Hepatic stellate cell (primary cell): ENCODE results near the gene PFKP.
A peak's percentile ranks its signal among the peaks of the same experiment; 100 is the strongest.

Experiments used
- DNase-seq: peaks from one replicate; pipeline ENCODE4 v3.0.0; 2011; ENCODE audit warnings: low spot score

Gene PFKP

GRCh38 chr10:3067118-3067858 lies at the start of gene PFKP:
Gene PFKP (plus strand): TSS chr10:3067548. CDS start chr10:3067596, 48 bp downstream.
- peak; percentile 43 for DNase-seq

DNA sequence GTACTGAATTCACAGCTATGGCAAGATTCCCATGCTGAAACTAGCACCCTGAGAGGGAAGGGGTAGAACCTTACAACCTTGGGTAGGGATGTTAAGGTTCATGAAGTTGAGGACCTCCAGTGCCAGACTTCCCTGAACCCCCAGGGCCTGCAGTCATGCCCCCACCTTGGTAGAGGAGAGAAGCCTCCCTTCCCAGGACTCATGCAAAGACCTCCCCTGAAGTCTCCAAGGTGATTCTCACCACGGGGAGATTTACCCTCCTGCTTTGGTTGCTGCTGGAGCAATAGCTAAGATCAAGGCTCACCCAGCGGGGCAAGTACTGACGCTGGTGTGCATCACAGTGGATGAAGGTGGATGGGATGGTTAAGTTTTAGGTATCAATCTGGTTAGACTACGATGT lies 49.1 kb upstream of the PFKP start:
- no peak for DNase-seq

DNA sequence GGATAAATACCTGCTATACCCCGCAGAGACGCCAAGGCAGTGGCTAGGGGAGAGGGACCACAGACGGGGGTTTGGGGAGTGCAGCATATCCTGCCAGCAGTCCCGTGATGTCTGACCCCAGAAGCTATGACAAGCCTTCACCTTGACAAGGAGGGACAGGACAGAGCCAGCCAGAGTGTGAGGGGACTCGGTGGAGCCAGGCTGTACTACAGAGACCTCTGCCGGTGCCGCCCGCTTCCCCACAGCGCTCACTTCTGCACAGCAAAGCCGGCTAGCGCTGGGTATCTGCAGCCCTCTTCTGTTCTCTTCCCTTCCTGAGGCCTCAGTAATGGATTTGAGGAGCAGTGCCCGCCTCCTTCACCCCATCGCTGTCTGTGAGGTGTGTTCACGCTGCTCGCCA lies 47.0 kb upstream of the PFKP start:
- no peak for DNase-seq

DNA sequence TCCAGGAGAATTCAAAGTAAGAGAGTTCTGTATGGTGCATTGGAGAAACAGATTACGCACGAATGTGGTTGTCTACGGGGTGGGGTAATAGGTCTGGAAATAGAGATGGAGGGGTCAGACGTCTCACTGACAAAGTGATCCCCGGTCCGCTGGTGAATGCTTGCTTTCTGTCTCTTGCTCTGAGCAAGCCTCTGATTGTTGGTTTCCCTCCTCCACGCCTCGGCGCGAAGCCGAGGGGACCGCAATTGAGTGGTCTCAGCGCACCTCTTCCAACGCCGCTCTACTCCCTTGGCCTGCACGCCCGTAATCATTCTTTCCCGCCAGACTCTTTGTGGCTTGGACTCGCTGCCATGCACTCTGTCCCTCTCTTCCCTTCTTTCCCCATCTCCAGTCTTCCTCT lies 46.5 kb upstream of the PFKP start:
- no peak for DNase-seq

- DNase-seq, result no peak
Measured at GRCh38 chr10:3022027-3022426, 45.3 kb upstream of the PFKP start.

DNA sequence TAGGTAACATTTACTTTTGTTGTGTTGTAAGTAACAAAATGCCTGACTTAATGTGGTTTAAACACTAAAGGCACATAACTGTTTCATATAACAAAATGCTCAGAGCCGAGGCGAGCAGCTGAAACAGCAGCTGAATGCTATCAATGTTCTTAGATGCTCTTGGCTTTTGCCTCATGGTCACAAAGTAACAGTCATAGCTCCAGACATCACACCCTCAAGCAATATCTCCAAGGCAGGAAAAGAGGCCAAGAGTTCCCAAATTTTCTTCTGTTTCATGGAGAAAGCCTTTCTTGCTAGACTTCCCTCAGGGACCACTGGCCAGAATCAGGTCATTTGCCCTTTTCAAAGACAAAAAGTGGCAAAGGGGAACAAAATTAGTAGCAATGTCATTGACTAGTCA lies 43.5 kb upstream of the PFKP start:
- no peak for DNase-seq

DNA sequence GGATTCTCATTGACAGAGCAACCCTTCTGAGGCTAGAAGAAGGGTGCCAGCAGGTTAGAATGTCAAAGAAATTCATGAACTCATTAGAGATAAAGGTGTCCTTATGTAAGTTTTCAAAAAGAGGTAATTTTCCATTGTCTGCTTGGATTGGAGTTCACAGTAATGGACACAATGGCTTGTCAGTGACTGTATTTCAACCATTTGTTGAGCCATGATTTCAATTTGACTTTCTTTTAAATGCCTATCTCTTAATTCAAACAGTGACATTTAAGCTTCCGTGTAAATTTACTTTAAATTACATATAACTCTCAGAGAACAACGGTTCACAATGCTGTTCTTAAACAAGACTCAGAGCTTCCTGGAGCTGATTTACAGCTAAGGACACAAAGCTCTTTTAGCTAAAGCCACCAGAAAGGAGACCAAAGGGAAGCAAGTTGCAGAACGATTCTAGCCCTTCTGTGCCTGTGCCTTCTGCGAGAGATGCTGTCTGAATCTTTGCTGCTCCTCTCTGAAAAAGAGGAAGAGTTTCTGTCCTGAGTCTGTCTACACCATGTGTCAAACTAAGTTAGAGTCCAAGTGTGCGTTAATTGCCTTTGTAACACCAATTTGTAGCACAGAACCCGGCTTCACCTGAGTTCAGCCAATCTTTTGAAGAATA lies 42.2 kb upstream of the PFKP start:
- DNase-seq, result no peak

DNA sequence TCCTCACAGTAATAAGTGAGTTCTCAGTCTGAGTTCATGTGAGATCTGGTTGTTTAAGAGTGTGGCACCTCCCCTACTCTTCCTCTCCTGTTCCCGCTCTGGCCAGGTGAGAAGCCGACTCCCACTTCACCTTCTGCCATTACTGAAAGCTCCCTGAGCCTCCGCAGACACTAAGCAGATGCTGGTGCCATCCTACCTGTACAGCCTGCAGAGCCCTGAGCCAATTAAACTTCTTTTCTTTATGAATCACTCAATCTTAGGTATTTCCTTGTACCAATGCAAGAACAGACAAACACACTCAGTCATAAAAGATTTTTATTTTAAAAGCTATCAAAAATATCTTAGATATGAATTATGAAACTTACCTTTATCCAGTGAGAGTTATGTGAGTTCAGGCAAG lies 39.5 kb upstream of the PFKP start:
- no peak for DNase-seq

DNA sequence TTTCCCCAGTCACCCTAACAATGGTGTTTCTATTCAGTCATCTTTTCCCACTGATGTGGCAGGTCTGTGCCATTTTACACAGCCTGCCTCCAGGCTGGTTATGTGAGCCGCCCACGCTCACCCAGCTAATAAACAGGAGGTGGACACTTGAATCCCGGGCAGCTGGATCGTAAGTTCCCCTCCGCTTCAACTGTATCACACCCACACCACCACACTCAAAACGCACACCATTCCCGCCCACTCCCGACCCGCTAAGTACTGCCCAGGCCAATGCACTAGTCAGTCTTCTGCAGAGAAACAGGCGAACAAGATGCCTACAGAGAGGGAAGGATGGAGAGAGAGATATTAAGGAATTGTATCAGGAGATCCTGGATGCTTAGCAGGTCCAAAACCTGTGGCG lies 38.9 kb upstream of the PFKP start:
- no peak for DNase-seq

DNA sequence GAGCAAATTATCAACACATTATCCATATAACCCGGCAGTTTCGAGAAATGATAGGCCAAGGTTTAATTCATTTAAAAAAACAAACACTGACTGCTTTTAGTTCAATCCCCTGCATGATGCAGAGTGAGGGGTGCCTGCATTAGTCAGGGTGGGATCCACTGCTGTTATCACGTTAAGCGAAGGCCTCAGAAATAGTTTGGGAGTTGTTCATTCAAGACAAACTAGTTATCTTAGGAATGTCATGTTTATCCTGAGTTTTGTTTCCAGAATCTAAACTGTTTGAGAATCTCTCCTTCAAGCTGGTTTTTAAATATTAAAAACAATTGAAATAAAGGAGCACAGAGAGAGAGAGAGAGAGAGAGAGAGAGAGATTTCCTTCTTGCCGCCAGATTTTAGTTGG lies 36.6 kb upstream of the PFKP start:
- no peak for DNase-seq

- DNase-seq, result no peak
Measured at GRCh38 chr10:3031490-3031889, 35.9 kb upstream of the PFKP start.

DNA sequence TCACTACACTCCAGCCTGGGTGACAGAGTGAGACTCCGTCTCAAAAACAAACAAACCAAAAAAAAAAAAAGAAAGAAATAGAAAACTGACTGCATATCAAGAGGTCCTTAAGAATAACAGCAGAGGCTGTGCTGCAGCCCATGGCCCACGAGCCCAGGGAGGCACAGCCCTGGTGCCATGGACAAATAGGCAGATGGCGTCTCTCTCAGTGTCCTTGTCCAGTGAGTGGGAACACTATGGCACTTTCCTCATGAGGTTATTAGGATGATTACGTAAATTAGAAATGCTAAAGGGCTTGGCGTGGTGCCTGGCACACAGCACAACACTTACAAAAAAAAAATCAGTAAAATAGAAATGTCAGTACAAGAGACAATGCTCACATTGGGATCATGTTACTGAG lies 33.4 kb upstream of the PFKP start:
- no peak for DNase-seq

GRCh38 chr10:3034616-3035015 lies 32.7 kb upstream of the PFKP start:
- no peak for DNase-seq

DNA sequence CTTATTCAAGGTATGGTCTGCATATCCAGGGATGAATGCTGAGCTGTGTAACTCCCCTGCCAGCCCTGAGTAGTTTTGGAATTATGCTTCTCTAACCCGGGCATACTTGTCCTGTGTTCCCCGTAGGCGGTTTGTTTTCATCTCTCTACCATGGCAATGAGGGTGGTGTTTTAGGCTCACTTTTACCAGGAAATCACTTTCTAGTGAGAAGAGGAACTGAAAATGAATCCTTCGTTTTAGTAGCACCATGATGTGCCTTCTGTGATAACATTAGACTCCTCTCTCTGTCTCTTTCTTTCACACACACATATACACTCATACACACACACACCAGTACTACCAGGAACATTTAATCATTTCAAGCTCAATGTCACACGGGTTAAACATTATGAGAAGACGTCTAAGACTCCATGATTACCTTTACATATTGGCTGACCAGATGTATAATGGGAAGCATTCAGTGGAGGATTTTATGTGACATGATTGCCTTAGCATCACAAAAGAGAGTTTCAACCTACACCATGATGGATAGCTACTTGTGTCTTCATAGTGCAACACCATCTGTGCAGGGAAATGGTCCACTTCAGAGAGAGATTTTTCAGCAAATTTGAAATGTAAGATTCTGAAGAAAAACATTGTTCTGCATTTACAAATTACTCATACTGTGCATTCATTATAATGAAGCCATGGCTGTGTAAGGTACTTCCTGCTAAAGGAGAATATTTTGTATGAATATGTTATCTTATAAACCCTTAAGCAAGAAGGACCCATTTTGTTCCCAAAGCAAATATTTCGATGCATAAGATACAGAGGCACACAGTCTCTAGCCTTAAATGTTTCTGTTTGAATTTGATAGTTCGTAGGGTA lies 31.0 kb upstream of the PFKP start:
- DNase-seq, result no peak

DNA sequence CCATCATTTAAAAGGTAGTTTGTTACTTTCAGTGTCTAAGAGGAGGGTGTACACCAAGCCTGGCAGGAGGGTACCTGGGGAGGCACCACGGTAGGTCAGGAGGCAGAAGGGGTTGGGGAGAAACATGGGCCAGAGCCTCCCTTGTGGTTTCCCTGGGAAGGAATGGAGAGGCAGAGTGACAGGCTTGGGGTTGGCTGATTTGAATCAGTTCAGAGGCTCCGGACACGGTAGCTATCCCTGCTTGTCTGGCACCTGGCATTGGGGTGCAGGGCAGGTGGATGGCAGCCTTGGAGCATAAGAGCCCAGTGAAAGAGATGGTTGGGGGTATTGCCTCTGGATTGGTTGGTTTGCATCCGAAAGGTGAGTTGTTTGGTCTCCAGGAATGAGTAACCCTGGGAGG lies 30.2 kb upstream of the PFKP start:
- no peak for DNase-seq

GRCh38 chr10:3040069-3040468 lies 27.3 kb upstream of the PFKP start:
- DNase-seq, result no peak

DNA sequence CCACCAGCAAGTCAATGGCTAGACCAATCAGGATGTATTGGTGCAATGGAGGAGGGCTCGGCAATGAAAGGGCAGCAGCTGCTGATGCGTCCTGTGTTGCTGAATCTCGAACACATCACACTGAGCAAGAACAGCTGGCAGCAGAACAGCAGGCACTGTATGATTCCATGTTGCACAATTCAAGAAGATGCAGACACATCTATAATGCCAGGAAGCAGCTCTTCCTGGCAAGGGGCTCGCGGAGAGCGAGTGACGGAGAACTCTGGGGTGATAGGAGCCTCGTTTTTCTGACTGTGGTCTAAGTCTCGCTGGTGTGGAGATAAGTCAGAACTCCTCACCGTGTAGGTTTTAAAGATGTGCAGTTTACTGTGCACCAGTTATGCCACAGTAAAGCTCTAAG lies 24.8 kb upstream of the PFKP start:
- DNase-seq, result no peak

DNA sequence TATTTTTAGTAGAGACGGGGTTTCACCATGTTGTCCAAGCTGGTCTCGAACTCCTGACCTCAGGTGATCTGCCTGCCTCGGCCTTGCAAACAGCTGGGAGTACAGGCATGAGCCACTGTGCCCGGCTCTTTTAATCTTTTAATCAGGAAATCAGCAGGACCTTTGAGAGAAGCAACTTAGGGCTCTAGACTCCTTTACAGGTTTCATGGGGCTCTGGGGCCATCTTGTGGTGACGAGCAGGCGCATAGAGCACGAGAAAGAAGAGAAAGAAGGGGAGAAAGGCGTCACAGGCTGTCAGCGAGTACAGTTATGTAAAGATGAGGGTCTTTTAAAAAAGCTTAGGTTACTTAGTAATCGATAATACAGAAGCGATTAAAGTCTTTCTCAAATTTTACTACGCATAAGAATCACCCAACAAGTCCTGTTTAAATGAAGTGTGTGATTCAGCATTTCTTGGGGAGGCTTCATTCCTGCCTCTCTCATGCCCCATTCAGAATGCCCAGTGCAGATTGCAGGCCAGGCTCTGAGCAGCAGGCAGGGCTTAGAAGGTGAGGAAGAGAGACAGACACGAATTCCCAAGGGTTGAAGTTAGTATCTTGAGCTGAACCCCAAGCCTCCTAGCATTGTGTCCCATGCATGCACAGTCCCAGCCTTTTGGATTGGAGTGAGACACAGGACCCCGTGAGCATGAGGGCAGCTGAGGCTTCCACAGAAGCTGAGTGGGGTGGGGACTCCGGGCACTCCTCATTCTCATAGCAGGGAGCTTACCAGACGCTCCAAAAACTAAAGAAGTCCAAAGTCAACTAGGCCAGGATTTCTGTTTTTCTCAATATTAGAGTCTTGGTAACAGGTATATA lies 23.6 kb upstream of the PFKP start:
- peak; percentile 80 for DNase-seq

DNA sequence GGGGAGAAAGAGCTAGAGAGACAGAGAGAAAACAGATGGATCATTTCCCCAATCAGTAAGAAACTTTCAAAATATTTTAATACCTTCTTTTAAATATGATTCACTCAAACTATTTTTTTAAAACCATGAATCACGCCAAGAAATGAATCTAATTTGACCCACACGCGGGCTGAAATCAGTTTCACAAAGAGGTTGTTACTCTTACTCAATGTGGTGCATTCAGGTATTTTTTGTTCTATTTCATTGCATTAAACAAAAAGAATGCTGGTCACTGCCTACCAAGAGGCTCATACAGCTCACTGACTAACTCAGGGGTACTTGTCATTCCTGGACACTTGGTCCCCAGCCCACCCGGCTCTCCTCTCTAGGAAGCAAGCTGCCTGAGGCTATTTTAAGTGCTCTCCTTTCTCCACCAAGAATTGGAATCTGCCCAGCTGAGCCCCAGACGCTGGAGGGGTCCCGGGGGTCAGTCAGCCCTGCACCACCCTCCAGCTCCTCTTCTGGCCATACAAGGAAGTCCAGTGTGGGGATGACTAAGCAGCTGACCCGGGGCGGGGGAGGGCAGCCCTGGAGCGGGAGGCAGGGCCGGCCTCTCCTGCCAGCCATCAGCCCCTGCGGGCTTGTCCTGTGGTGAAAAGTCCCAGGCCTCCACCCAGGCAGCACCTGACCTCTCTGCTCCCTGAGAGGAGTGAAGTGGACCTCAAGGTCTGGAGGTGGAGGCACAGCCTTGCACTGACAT lies 21.7 kb upstream of the PFKP start:
- peak; percentile 86 for DNase-seq

DNA sequence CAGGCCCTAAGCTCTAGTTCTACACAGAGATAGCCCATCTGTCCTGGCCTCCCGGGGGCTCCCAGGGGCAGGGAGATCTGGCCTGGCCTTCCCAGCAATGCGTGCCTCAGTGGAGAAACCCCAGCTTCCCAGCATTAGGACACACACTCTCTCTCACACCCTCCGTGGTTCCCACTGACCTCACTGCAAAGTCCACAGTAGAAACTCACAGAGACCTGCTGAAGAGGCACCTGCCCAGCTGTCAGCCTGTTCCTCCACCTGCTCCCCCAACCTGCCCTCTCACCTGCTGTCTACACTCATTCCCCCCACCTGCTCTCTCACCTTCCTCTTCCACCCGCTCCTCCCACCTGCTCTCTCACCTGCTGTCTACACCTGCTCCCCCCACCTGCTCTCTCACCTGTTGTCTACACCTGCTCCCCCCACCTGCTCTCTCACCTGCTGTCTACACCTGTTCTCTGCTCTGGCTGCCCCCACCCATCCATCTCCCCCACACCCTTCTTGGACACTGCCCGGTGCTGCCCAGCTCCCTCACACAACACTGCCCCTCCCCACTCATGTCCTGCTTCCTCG lies 21.1 kb upstream of the PFKP start:
- DNase-seq, result no peak

DNA sequence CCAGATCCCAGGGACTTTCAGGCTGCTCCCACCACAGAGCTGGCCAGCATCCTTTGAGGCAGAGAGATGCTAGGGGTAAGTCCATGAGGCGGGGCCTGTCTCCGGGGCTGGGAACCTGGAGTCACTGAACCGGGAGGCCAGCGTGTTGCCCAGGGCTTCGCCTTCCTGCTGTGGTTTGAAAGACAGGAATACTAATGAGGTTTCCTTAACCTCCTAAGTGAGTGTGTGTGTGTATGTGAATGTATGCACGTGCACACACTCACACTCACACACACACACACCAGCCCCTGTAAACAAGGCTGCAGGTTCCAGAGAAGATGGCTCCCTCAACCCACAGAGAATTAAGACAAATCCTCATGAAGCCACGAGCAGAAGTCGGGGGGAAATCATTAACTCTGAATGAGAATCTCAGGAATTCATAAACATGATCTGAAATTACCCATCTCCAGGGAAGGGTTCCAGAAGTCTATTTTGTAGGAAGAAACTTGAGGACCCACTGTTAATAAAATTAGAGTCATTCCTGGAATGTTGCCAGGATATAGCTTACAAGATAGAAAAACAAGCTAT lies 20.3 kb upstream of the PFKP start:
- no peak for DNase-seq
